PFSK-1 (cell line): ENCODE results near the gene PLIN4.

Experiments used
- POLR2AphosphoS5 ChIP-seq: IDR thresholded peaks from 2 replicates; pipeline ENCODE4 v1.6.1; 2012; ENCODE audit warnings: low read depth, mild to moderate bottlenecking, control low read depth, low read length, moderate library complexity
- REST ChIP-seq, 2 experiments: IDR thresholded peaks; 2 replicates each; pipeline versions ENCODE4 v1.6.1 to v1.8.0; 2011 to 2012; ENCODE audit warnings: low read depth in 2 of 2, low read length in 2 of 2, control low read depth in 1 of 2, inconsistent platforms in 1 of 2, mild to moderate bottlenecking in 1 of 2, moderate library complexity in 1 of 2; ENCODE audit not compliant: insufficient read depth in 1 of 2
- SIN3A ChIP-seq: IDR thresholded peaks from 2 replicates; pipeline ENCODE4 v1.6.1; 2012; ENCODE audit warnings: mild to moderate bottlenecking, low read length, moderate library complexity, borderline replicate concordance; ENCODE audit not compliant: insufficient read depth
- TAF1 ChIP-seq: IDR thresholded peaks from 2 replicates; pipeline ENCODE4 v1.6.1; 2012; ENCODE audit warnings: low read length, control low read depth, borderline replicate concordance; ENCODE audit not compliant: insufficient read depth

DNA sequence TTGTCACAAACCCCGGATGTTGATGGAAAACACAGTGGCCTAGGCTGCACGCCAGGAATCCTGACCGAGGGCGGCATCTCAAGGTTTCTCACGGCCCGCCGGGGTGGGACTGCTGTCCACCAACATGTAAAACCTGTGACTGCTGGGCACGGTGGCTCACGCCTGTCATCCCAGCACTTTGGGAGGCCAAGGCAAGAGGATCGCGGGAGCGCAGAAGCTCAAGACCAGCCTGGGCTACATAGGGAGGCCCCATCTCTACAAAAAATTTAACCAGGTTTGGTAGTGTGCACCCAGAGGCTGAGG lies 11.2 kb downstream of the PLIN4 start:
- TF ChIP-seq REST (IDR thresholded peaks at IDR 0.05; ENCODE audit: insufficient read depth in 1 of 2, low read depth in 2 of 2, low read length in 2 of 2) = no peak
- no peak for TF ChIP-seq SIN3A
- TF ChIP-seq POLR2AphosphoS5 = no peak
- TF ChIP-seq TAF1 = no peak
